ENCODE data around the gene PPHLN1.

Gene PPHLN1

GRCh38 chr12:42482748-42483520 is 157.0 kb downstream of the PPHLN1 start:
- peak; percentile 10 for DNase-seq (ENCODE audit: low read depth)

GRCh38 chr12:42483521-42483790 is 157.5 kb downstream of the PPHLN1 start:
- peak; percentile 9 for DNase-seq (ENCODE audit: low read depth)

- no peak for DNase-seq (ENCODE audit: low read depth)
Measured at GRCh38 chr12:42484996-42485395, 159.0 kb downstream of the PPHLN1 start.

GRCh38 chr12:42485823-42486222 is 159.9 kb downstream of the PPHLN1 start:
- no peak for DNase-seq (ENCODE audit: low read depth)

GRCh38 chr12:42486407-42486806 is 160.4 kb downstream of the PPHLN1 start:
- no peak for DNase-seq (ENCODE audit: low read depth)

GRCh38 chr12:42490261-42490842 is 164.4 kb downstream of the PPHLN1 start:
- no peak for DNase-seq (ENCODE audit: low read depth)
